RWPE1 (cell line): Measurements from ENCODE around the gene RRP8.

ENCODE experiments used
- CTCF ChIA-PET: fragments of 350-600 bp; sonication (Branson Sonifier 250); formaldehyde crosslinking; extraction: SDS; loops from one replicate; lab custom pipeline; 2021; lab: Yijun Ruan, JAX
- POLR2A ChIA-PET: fragments of 400-600 bp; formaldehyde crosslinking; extraction: SDS; loops from one replicate; lab custom pipeline; 2020; ENCODE audit warnings: antibody characterized with exemption; ENCODE audit not compliant: low non-redundant PET; lab: Yijun Ruan, JAX
- DNase-seq: peaks from one replicate; pipeline ENCODE4 v3.0.0; 2012; ENCODE audit warnings: low spot score
- H3K27ac ChIP-seq: fragments of 450-650 bp; 2 replicates; pipeline ENCODE4 v1.5.1; 2017
- TF ChIP-seq, protein P1 (sequence below): fragments of 450-650 bp; conservative IDR thresholded peaks from 2 replicates; pipeline ENCODE4 v1.5.1; 2017; ENCODE audit warnings: low read depth, mild to moderate bottlenecking

The RRP8 gene

DNA sequence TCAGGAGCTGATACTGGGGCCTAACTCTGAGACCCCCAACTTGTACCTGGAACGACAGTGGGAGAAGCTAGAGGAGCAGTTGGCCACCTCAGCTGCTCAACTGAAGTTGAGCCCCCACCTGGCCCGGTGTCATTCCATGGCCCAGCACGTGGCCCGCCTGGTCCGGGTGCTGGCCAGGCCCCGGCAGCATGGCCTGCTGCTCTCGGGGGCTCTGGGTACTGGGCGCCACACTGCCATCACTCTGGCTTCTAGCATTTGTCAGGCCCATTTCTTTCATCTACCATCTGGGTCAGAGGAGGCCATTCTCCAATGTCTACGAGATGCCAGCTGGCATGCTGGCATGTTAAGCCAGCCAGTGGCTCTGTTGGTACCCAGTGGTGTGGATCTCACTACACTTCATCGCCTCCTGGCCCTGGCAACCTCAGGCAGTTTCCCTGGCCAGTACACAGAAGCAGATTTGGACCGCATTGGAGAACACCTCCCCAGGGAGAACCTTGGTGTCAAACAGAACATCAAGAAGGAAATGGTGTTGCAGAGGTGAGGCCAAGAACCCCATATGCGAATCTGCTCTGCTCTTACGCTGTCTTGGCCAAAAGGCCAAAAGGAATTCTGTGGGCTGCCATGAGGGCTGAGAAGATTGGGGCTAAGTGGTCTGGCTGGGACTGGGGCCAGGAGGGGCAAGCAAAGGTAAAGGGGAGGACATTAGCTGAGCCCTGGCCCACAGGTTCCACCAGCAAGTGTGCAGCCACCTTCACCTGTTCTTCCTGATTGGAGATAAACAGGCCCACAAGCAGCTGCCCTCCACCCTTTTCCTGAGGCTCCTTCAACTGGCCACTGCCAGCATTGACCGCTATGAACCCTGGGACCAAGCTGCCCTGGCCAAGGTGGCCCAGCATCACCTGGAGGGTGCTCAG is 45.4 kb downstream of the RRP8 start:
- CTCF ChIA-PET = interaction anchor here (1.1 kb wide), 1 partner anchor 27 kb away, joined by 3 read pairs; no protein-coding TSS in a partner anchor
- POLR2A ChIA-PET = no interaction called here
- TF ChIP-seq, protein P1, sequence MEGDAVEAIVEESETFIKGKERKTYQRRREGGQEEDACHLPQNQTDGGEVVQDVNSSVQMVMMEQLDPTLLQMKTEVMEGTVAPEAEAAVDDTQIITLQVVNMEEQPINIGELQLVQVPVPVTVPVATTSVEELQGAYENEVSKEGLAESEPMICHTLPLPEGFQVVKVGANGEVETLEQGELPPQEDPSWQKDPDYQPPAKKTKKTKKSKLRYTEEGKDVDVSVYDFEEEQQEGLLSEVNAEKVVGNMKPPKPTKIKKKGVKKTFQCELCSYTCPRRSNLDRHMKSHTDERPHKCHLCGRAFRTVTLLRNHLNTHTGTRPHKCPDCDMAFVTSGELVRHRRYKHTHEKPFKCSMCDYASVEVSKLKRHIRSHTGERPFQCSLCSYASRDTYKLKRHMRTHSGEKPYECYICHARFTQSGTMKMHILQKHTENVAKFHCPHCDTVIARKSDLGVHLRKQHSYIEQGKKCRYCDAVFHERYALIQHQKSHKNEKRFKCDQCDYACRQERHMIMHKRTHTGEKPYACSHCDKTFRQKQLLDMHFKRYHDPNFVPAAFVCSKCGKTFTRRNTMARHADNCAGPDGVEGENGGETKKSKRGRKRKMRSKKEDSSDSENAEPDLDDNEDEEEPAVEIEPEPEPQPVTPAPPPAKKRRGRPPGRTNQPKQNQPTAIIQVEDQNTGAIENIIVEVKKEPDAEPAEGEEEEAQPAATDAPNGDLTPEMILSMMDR = no peak

DNA sequence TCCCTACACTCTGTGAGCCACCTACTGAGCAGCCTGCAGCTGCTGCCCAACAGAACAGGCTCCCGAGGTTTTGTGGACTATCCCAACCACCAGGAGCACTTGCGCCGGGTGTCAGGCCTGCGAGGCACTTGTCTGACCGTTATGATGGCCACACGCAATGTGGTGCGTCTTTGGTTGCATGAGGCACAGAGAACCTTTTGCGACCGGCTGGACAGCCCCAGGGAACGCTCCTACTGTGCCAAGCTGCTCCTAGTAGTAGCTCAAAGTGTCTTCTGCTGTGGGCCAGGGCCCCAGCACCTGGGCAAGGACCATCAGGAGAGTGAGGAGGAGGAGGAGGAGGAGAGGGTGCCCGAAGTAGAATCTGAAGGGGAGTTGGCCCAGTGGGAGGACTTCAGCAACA is 46.4 kb downstream of the RRP8 start:
- POLR2A ChIA-PET = no interaction called here
- no peak for DNase-seq
- TF ChIP-seq, protein P1 = no peak
- CTCF ChIA-PET = interaction anchor here (0.5 to 1.1 kb wide), 3 partner anchors 26 to 179 kb away, joined by 3 read pairs; no protein-coding TSS in a partner anchor
- H3K27ac ChIP-seq = no peak overlapping the region

More for the DNA sequence above, 45.4 kb downstream of the RRP8 start:
- no peak overlapping the region for H3K27ac ChIP-seq
- DNase-seq = no peak

DNA sequence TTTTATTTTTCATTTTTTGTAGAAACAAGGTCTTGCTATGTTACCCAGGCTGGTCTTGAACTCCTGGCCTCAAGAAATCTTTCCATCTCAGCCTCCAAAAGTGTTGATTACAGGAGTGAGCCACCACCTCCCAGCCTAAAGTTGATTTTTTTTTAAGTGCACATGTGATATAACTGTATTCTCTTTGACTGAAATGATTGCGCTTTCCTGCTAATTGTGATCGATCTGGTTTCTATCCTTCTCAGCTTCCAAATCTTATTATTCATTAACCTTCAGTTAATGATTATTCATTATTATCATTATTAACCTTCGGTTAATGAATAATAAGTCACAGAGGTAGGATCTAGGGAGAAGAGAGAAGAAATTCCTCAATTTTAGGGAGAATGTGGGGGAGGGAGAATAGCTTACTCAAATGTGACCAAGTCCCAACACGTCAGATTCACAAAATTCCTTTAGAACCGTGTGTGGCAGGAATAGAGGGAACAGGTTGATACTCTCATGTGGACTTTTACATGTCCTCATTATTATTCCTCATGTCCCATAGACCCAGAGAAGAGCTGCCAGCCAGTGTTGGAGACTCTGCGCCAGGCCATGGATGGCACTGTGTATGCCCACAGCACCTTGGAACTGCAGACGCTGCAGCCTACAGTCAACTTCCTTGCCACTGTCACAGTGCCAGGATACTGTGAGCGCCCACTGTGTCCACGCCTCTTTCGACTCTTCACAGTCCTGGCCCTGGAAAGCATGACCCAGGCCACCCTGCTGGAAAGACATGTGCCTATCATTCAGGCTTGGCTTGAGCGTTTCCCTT is 47.1 kb downstream of the RRP8 start:
- ChIA-PET CTCF (interaction anchor here (0.5 to 1.1 kb wide), 4 partner anchors 25 to 178 kb away, joined by 3 to 4 read pairs (median 3); no protein-coding TSS in a partner anchor), POLR2A (no interaction called here)
- TF ChIP-seq, protein P1 = no peak
- no peak for DNase-seq
- no peak overlapping the region for H3K27ac ChIP-seq

DNA sequence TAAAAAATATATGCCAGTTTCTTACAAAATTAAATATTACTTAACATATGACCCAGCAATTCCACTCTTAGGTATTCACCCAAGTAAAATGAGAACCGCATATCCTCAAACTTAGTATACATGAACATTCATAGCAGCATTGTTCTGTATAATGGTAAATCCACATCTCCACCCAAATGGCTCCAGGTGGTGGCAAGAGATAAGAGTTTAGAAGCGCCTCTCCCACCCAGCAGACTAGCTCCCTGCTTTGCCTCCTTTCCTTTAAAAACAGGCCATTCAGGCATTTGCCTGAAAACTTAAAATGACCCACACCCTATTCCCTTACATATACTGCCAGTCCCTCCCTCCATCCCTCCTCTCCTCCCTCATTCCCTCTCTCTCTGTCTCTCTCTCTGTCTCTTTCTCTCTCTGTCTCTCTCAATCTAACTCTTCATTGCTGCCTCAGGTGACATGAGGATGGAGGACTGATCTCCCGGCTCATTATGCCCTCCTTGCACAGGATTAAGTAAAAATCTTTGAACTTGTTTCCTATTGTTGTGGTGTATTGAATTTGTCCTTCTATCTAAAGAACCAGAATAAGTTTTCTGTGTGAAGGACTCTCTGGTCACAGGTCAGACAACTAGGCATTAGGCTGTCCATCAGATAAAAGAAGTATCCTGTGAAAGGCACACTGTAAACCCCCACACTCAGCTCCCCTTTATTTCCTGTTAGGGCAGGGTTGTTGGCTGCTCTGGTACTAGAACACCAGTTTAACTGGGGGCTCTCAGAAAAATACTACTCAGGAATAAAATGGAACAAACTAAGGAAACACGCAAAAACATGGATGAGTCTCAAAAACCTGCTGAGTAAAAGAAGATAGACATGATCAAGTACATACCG is 48.3 kb downstream of the RRP8 start:
- CTCF ChIA-PET = interaction anchor here (0.7 kb wide), 1 partner anchor 248 kb away, joined by 3 read pairs; no protein-coding TSS in a partner anchor
- POLR2A ChIA-PET = no interaction called here
- H3K27ac ChIP-seq = no peak overlapping the region

DNA sequence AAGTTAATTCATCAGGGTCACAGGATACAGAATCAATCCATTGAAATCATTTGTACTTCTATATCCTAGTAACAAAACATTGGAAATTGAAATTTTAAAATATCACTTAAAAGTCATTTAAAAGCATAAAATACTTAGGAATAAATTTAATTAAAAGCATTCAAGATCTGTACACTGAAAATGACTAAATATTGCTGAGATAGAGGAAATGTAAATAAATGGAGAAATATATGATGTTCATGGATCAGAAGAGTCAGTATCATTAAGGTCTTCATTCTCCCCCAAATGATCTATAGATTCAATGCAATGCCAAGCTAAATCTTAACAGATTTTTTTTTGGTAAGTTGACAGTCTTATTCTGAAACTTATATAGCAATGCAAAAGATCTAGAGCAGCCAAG is 49.8 kb downstream of the RRP8 start:
- DNase-seq = no peak
- ChIA-PET CTCF (no interaction called here), POLR2A (no interaction called here)
- H3K27ac ChIP-seq = no peak overlapping the region
- TF ChIP-seq, protein P1 = no peak

More for the DNA sequence above, 48.3 kb downstream of the RRP8 start:
- TF ChIP-seq, protein P1 = no peak
- no peak for DNase-seq
